GM12878 (cell line): ENCODE results near the gene KCNN1. TPM values are rescaled to one million over a fixed set of nuclear protein-coding genes. Genes with fewer than 3 reads are reported as not detected.
A peak's percentile ranks its signal among the peaks of the same experiment; 100 is the strongest.

Source experiments
- ATAC-seq: fragments of 200-7000 bp; cut with Tn5 transposase; 3 replicates; pipeline ENCODE4 v1.9.1; 2020; ENCODE audit warnings: mild to moderate bottlenecking, moderate library complexity
- BruUV-seq: library from RNA; stranded (reverse); fragments of 400-500 nt; replicated peaks from 2 replicates; lab custom pipeline; 2021; lab: Mats Ljungman, UMichigan
- CTCF ChIA-PET: fragments of 300-600 bp; sonication (Branson Sonifier 250); formaldehyde crosslinking; extraction: SDS; loops from one replicate; lab custom pipeline; 2021; ENCODE audit warnings: inconsistent platforms; lab: Yijun Ruan, JAX
- POLR2A ChIA-PET: fragments of 350-600 bp; formaldehyde crosslinking; extraction: SDS; loops from one replicate; lab custom pipeline; 2021; ENCODE audit warnings: inconsistent platforms; lab: Charles Lee
- RAD21 ChIA-PET: fragments of 300-600 bp; sonication (Branson Sonifier 250); formaldehyde crosslinking; loops from one replicate; lab custom pipeline; 2023; ENCODE audit warnings: antibody characterized with exemption; ENCODE audit not compliant: unreplicated experiment; lab: Charles Lee
- SMC1A ChIA-PET: fragments of 300-600 bp; sonication (Branson Sonifier 250); formaldehyde crosslinking; loops from one replicate; lab custom pipeline; 2023; ENCODE audit not compliant: unreplicated experiment, uncharacterized antibody; lab: Charles Lee
- DNase-seq: peaks from one replicate; pipeline ENCODE4 v3.0.0-alpha.2; 2011; ENCODE audit warnings: low read depth, low spot score
- FAIRE-seq: peaks from 3 replicates; lab custom pipeline; 2011; peaks lifted over from hg19 to GRCh38; lab: Jason Lieb, UNC
- H2AFZ ChIP-seq: 2 replicates; pipeline ENCODE4 v1.6.0; 2011; ENCODE audit warnings: low read depth, low read length, control low read depth; ENCODE audit not compliant: control insufficient read depth
- H3K27ac ChIP-seq: 2 replicates; pipeline ENCODE4 v1.5.1; 2011; ENCODE audit warnings: control low read depth; ENCODE audit not compliant: control insufficient read depth, insufficient read depth
- H3K27me3 ChIP-seq, 2 experiments: replicated peaks in 1 of 2; 2 replicates each; pipeline versions ENCODE4 v1.6.0 to v1.6.1; 2011; ENCODE audit warnings: low read length in 1 of 2; ENCODE audit not compliant: control insufficient read depth in 2 of 2, insufficient read depth in 2 of 2
- H3K36me3 ChIP-seq, 2 experiments: 2 replicates each; pipeline ENCODE4 v1.5.1; 2011; ENCODE audit warnings: low read length in 1 of 2; ENCODE audit not compliant: control insufficient read depth in 2 of 2, insufficient read depth in 2 of 2
- H3K4me1 ChIP-seq: 2 replicates; pipeline ENCODE4 v1.6.1; 2011; ENCODE audit warnings: mild to moderate bottlenecking, low read length, moderate library complexity, mixed read lengths; ENCODE audit not compliant: control insufficient read depth, insufficient read depth
- H3K4me2 ChIP-seq: 2 replicates; pipeline ENCODE4 v1.6.0; 2011; ENCODE audit warnings: control low read depth; ENCODE audit not compliant: control insufficient read depth, insufficient read depth
- H3K4me3 ChIP-seq: fragments of 200-600 bp; sonication (generic); 2 replicates; pipeline ENCODE4 v1.5.1; 2016
- H3K79me2 ChIP-seq: 2 replicates; pipeline ENCODE4 v1.6.0; 2011; ENCODE audit warnings: low read length; ENCODE audit not compliant: control insufficient read depth, insufficient read depth
- H3K9ac ChIP-seq: 2 replicates; pipeline ENCODE4 v1.8.0; 2011; ENCODE audit warnings: low read length, control low read depth, mixed read lengths; ENCODE audit not compliant: control insufficient read depth, insufficient read depth
- H3K9me3 ChIP-seq: replicated peaks from 3 replicates; pipeline ENCODE4 v1.5.1; 2011; ENCODE audit warnings: mild to moderate bottlenecking, low read length; ENCODE audit not compliant: control insufficient read depth, insufficient read depth
- H4K20me1 ChIP-seq: 2 replicates; pipeline ENCODE4 v1.6.0; 2011; ENCODE audit not compliant: control insufficient read depth, insufficient read depth
- BCL3 ChIP-seq: IDR thresholded peaks from 2 replicates; pipeline ENCODE4 v1.6.1; 2011; ENCODE audit warnings: borderline replicate concordance, low read depth, mild to moderate bottlenecking, moderate library complexity, low read length; ENCODE audit not compliant: insufficient read depth, poor library complexity, severe bottlenecking
- CHD2 ChIP-seq: IDR thresholded peaks from 2 replicates; pipeline ENCODE4 v1.6.1; 2011; ENCODE audit warnings: low read depth, low read length, improper control_type of control experiment, borderline replicate concordance
- E4F1 ChIP-seq: fragments of 450-650 bp; IDR thresholded peaks from 2 replicates; pipeline ENCODE4 v1.6.1; 2018; ENCODE audit warnings: borderline replicate concordance, mild to moderate bottlenecking; ENCODE audit not compliant: partially characterized antibody
- FOXK2 ChIP-seq: fragments of 450-650 bp; IDR thresholded peaks from 2 replicates; pipeline ENCODE4 v1.6.1; 2017; ENCODE audit warnings: mild to moderate bottlenecking, moderate library complexity
- HCFC1 ChIP-seq: fragments of 150-350 bp; IDR thresholded peaks from 2 replicates; pipeline ENCODE4 v1.6.1; 2014; ENCODE audit warnings: low read length
- HDGF ChIP-seq: fragments of 450-650 bp; IDR thresholded peaks from 2 replicates; pipeline ENCODE4 v1.6.1; 2016; ENCODE audit warnings: antibody characterized with exemption
- KLF5 ChIP-seq: fragments of 450-650 bp; IDR thresholded peaks from 2 replicates; pipeline ENCODE4 v1.6.1; 2014; ENCODE audit warnings: mild to moderate bottlenecking; ENCODE audit not compliant: partially characterized antibody
- MEF2A ChIP-seq: IDR thresholded peaks from 2 replicates; pipeline ENCODE4 v1.6.1; 2011; ENCODE audit warnings: low read depth, mild to moderate bottlenecking, low read length, moderate library complexity; ENCODE audit not compliant: insufficient read depth
- NR2F1 ChIP-seq: fragments of 450-650 bp; conservative IDR thresholded peaks from 2 replicates; pipeline ENCODE4 v1.6.1; 2017; ENCODE audit warnings: mild to moderate bottlenecking
- PKNOX1 ChIP-seq: fragments of 450-650 bp; IDR thresholded peaks from 2 replicates; pipeline ENCODE4 v1.6.1; 2016; ENCODE audit warnings: mild to moderate bottlenecking
- ZBED1 ChIP-seq: IDR thresholded peaks from 2 replicates; pipeline ENCODE4 v1.6.1; 2016; ENCODE audit warnings: borderline replicate concordance
- WGBS: methylation state at CpG from one replicate; pipeline ENCODE4 v1.1.6; 2016; ENCODE audit warnings: low lambda C conversion rate; ENCODE audit not compliant: insufficient replicate concordance, insufficient coverage; ENCODE audit errors: missing lambda C conversion rate; 5-methylcytosine and 5-hydroxymethylcytosine counted together
- in situ Hi-C: fragments of 300-500 bp; cut with MboI; formaldehyde crosslinking; loops from 9 replicates; pipeline ENCODE4 v1.14.3; 2018; ENCODE audit warnings: mixed read lengths
- intact Hi-C: fragments of 100-400 bp; cut with micrococcal nuclease; formaldehyde crosslinking; loops from one replicate; pipeline ENCODE4 v1.14.2; 2022; ENCODE audit not compliant: unreplicated experiment
- polyA plus RNA-seq, 11 experiments: library from polyadenylated mRNA; depleted of rRNA in 4 of 11; unstranded in 6 of 11; stranded (reverse) in 5 of 11; fragments of >200 nt; fragmentation: Nextera tagmentation in 4 of 11; fragmentation: Illumina TruSeq in 1 of 11; extraction: Ambion mirVana in 4 of 11; extraction: Trizol in 1 of 11; gene quantifications; 1 replicate in 1 of 11; 2 replicates in 10 of 11; pipeline versions ENCODE4 v1.2.1 to v1.2.3, GENCODE V29; 2011 to 2016; ENCODE audit warnings: inconsistent platforms in 2 of 11, missing spikeins in 2 of 11, low read depth in 1 of 11
- total RNA-seq, 4 experiments: library from RNA; depleted of rRNA in 3 of 4; stranded (reverse); fragments of >200 nt in 3 of 4; fragmentation: Illumina TruSeq in 1 of 4; extraction: Trizol in 1 of 4; gene quantifications; 2 replicates each; pipeline versions ENCODE4 v1.2.1 to v1.2.3, GENCODE V29; 2013 to 2021
- TF ChIP-seq, protein P1 (sequence below): fragments of 450-650 bp; IDR thresholded peaks from 2 replicates; pipeline ENCODE4 v1.6.1; 2017; ENCODE audit warnings: mild to moderate bottlenecking, moderate library complexity

The KCNN1 gene
- total and polyA plus RNA-seq, 10 of the 15 experiments (the other 5 are each of a cell fraction or from before 2014, with no cell fraction given) = 0.02 to 0.95 (median 0.16) TPM; not detected in 1

GRCh38 chr19:17946965-17947784, 19.7 kb upstream of the KCNN1 start:
- intact Hi-C loops (loop anchor here (2.0 to 5.0 kb wide), 2 partner anchors 50 to 225 kb away; partner anchors contain the start of gene IFI30), in situ Hi-C loops (loop anchor here (10.0 kb wide), 1 partner anchor 48 kb away; no protein-coding TSS in a partner anchor)
- ChIA-PET SMC1A (interaction anchor here (0.6 to 1.4 kb wide), 4 partner anchors 9 to 51 kb away, joined by 3 to 7 read pairs (median 4); no protein-coding TSS in a partner anchor), CTCF (interaction anchor here (0.6 to 5.5 kb wide), 7 partner anchors 9 to 263 kb away, joined by 3 to 62 read pairs (median 3); partner anchors contain the start of gene CCDC124), POLR2A (interaction anchor here (0.6 kb wide), 1 partner anchor 19 kb away, joined by 3 read pairs; no protein-coding TSS in a partner anchor), RAD21 (interaction anchor here (1.2 to 3.6 kb wide), 6 partner anchors 9 to 110 kb away, joined by 3 to 23 read pairs (median 4); partner anchors contain the start of genes CCDC124 and RPL18A)
- 5% methylated on average over 21 of the region's 29 CpGs for WGBS
- H3K9ac ChIP-seq = peak overlapping the region; percentile 36; the same call in 1 of the 2 replicates
- H4K20me1 ChIP-seq = no peaks in the 10 kb centered on the region
- H3K4me1 ChIP-seq = peaks cover 38% of the 10 kb centered on the region
- no peaks in the 10 kb centered on the region; a peak in 3 of 4 replicates for H3K36me3 ChIP-seq
- DNase-seq (no peak), ATAC-seq (peak; percentile 67), FAIRE-seq (no peak)
- H3K4me3 ChIP-seq = peak overlapping the region; percentile 84
- no peaks in the 10 kb centered on the region for H3K79me2 ChIP-seq
- H3K27ac ChIP-seq = peak overlapping the region; percentile 38
- BruUV-seq = no TSS peak
- H3K27me3 ChIP-seq = peaks cover 0 to 2% of the 10 kb centered on the region in 2 experiments; a peak in 3 of 4 replicates
- no peaks in the 10 kb centered on the region for H3K9me3 ChIP-seq
- peak overlapping the region; percentile 85 for H2AFZ ChIP-seq
- peak overlapping the region; percentile 94 for H3K4me2 ChIP-seq
- TF ChIP-seq CHD2 (no peak), NR2F1 (0 out of 2 replicates have a peak, but pooled peaks have one; percentile 8), MEF2A (no peak), E4F1 (no peak), ZBED1 (no peak), FOXK2 (no peak), PKNOX1 (peak; percentile 49; the same call in 1 of the 2 replicates), HDGF (0 out of 2 replicates have a peak, but pooled peaks have one; percentile 52), HCFC1 (peak; percentile 4; the same call in 1 of the 2 replicates), BCL3 (no peak), KLF5 (peak; percentile 46)
- TF ChIP-seq, protein P1, sequence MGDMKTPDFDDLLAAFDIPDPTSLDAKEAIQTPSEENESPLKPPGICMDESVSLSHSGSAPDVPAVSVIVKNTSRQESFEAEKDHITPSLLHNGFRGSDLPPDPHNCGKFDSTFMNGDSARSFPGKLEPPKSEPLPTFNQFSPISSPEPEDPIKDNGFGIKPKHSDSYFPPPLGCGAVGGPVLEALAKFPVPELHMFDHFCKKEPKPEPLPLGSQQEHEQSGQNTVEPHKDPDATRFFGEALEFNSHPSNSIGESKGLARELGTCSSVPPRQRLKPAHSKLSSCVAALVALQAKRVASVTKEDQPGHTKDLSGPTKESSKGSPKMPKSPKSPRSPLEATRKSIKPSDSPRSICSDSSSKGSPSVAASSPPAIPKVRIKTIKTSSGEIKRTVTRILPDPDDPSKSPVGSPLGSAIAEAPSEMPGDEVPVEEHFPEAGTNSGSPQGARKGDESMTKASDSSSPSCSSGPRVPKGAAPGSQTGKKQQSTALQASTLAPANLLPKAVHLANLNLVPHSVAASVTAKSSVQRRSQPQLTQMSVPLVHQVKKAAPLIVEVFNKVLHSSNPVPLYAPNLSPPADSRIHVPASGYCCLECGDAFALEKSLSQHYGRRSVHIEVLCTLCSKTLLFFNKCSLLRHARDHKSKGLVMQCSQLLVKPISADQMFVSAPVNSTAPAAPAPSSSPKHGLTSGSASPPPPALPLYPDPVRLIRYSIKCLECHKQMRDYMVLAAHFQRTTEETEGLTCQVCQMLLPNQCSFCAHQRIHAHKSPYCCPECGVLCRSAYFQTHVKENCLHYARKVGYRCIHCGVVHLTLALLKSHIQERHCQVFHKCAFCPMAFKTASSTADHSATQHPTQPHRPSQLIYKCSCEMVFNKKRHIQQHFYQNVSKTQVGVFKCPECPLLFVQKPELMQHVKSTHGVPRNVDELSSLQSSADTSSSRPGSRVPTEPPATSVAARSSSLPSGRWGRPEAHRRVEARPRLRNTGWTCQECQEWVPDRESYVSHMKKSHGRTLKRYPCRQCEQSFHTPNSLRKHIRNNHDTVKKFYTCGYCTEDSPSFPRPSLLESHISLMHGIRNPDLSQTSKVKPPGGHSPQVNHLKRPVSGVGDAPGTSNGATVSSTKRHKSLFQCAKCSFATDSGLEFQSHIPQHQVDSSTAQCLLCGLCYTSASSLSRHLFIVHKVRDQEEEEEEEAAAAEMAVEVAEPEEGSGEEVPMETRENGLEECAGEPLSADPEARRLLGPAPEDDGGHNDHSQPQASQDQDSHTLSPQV = no peak
